HG03045 (cell line): Measurements from ENCODE around the gene CDK3.
"Not testable (repeated sequence)": the region's sequence is repeated elsewhere in the genome, so short reads cannot be mapped to it uniquely, and the experiment has no call there.

Source experiments
- ATAC-seq: cut with Tn5 transposase; IDR thresholded peaks from one replicate; pipeline ENCODE4 v1.9.1; 2021; ENCODE audit warnings: mild to moderate bottlenecking, moderate library complexity; ENCODE audit not compliant: unreplicated experiment

The CDK3 gene

DNA sequence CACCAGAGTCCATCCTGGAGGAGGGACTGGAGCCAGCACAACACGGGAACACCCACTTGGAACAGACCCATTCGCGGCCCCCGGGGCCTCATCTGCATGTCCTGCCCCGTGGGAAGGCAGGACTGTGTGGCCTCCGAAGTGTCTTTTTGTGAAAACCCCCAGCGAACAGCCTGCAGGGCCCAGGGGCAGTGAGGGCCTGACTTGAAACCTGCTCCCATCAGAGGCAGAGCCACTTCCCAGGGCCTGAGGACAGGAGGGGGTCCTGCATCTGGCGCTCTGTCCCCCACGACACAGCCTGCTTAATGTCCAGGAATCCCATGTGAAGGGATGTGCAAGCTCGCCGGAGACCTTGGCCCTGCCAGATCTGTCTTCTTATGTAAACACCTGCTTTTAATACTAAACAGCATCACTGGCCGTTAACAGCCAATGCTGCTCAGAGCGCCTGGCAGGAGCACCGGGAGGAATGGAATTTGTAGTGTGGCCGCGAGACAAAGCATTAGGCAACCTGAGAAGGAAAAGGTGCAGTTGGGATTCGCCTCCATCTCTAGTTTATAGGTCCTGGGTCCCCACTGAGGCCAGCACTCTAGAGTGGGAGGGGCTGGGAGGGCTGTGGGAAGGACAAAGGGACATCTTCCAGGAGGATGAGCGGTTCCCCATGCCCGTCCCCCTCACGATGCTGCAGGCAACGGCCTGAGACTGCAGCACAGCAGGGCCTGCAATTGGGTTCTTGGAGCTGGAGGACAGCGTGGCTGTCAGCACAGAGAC, 36.0 kb downstream of the CDK3 start:
- ATAC-seq, result no peak

DNA sequence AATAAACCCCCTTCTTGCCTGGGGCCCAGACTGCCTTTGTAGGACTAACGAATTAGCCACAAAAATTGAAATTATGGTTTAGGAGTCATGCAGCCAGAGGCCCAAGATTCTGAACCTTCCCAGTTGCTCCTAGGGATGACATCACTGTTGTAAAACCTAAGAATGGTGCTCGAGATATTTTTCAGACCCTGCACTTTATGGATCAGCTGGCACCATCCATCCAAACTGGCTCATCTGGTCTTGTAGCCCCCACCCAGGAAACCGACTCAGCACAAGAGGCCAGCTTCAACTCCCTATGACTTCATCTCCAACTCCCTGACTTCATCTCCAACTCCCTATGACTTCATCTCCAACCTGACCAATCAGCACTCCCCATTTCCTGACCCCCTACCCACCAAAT, 37.4 kb downstream of the CDK3 start:
- no peak for ATAC-seq

DNA sequence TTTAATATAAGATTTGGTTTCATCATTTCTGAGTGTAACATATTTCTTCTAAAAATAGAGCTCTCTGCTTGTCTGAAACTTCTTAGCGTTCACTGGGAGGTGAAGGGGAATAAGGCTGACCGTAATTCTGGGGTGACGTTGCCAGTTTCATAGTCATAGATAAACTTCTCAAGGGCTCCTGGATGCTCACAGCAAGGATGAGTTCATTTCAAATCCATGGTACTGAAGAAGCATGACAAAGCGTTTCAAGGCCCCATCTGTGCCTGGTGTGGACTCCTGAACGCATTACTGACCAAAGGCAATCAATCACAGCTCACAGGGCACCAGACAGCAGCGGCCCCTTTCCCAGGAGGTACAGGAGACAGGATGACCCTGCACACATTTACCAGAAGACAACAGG, 38.5 kb downstream of the CDK3 start:
- no peak for ATAC-seq

DNA sequence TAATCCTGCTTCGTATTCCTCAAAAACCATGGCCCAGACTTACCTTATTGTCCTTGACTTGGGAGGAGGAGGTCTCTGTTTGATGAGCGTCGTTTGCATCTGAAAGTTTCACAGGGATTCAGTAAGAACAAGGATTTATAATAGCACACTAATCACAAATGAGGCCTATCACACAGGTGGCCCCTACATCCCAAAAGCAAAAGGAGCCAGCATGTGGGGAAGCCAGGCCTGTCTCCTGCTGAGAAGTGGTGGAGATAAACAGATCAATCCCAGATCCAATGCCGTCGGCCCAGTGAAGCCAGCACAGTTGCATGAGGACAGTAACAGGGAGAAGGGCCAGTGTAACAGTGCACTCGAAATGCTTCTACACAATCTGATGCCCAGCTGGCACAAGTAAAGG, 39.7 kb downstream of the CDK3 start:
- no peak for ATAC-seq

DNA sequence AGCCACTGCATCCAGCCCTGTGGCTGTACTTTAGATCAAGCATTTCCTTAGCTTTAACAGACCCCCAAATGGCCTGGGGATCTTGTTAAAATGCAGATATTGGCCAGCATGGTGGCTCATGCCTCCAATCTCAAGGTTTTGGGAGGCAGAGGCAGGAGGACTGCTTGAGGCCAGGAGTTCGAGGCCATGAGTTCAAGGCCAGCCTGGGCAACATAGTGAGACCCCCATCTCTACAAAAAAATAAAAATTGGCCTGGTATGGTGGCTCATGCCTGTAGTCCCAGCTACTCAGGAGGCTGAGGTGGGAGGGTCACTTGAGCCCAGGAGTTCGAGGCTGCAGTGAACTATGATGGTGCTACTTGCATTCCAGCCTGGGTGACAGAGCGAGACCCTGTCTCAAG, 42.2 kb downstream of the CDK3 start:
- not testable (repeated sequence) for ATAC-seq

DNA sequence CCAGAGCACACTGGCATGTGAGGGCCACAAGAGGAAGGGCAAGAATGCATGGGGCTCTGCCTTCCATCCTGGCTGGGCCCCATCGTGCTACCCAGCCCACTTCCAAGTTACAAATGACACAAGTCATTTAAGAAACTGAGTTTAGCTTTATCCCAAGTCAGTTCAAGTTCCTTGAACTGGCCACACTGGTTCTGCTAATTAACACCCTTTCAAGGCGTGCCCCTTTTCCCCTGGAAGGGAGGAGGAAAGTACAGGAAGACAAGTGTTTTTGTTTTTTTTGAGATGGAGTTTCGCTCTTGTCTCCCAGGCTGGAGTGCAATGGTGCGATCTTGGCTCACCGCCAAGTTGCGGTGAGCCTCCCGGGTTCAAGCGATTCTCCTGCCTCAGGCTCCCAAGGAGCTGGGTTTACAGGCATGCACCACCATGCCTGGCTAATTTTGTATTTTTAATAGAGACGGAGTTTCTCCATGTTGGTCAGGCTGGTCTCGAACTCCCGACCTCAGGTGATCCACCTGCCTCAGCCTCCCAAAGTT, 43.9 kb downstream of the CDK3 start:
- ATAC-seq, result not testable (repeated sequence)

DNA sequence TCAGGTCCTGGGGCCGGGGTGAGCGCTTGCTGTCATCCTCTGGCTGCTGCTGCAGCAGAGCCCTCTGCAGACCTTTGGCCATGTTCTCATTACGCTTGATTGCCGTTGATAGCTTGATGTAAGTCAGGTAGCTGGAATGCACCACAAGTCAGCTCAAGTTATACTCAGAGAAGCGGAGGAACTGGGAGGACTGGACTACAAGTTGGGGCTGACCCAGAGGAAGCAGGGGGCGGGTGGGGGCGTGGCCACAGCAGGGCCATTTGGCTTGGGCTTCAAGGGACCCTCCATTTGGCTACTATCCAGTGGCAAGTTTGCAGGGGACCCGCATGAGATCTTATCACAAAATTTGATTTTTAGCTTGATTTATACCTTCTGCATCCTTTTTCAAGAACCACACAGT, 45.4 kb downstream of the CDK3 start:
- ATAC-seq, result no peak

DNA sequence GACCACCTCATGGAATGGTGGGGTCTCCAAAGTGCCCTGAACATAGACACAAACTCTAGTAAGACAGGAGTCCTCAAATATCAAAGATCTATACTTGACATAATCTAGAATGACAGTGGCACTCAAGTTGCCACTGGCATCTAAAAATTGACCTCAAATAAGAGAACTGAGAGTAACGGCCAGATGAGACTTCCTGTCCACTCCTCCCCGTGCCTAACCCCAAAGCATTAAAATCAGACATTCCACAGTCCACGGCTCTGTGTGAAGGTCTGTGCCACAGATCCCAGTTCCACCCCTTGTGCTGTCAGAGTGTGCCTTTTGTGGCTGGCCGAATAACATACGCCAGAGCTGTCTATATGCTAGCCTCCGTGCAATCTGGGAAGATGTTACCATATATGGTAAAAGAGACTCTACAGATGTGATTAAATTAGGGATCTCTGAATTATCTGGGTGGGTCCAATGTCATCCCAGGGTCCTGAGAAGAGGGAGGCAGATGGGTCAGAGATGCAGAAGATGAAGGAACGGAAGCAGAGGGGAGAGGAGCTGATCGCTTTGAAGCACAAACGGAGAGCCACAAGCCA, 47.5 kb downstream of the CDK3 start:
- no peak for ATAC-seq

DNA sequence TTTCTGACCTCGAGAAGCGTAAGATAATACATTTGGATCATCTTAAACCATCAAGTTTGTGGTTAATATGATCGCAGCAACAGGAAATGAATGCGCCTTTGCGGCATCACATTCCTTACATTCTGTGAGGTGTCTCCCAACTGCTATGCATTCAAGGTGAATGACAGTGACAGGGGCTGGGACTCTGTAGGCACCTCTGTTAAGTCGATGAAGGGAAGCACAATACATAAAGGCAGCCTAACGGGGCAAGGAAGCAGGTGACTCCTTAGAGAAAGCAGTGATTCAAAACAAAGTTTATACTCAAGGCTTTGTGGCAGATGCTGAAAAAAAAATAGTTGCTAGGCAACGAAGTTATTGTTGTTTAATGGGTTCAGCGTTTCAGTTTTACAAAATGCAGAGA, 48.1 kb downstream of the CDK3 start:
- ATAC-seq, result no peak

DNA sequence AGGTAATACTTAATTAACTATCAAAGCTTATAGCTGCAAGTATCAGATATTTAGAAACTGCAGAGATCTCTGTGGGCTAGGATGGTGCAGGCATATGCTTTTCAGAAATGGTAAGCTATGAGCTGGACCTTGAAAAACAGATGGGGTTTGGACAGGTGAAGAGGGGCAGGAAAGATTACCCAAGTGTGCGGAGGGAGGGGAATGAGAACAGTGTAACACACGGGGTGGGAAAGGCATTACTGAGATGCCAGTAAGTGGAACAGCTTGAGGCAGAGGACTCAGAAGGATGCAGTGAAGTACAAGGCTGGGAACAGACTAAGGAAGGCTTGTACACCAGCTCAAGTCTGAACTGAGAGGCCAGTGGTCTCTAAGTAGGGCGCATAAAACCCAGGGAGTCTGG, 48.6 kb downstream of the CDK3 start:
- no peak for ATAC-seq

DNA sequence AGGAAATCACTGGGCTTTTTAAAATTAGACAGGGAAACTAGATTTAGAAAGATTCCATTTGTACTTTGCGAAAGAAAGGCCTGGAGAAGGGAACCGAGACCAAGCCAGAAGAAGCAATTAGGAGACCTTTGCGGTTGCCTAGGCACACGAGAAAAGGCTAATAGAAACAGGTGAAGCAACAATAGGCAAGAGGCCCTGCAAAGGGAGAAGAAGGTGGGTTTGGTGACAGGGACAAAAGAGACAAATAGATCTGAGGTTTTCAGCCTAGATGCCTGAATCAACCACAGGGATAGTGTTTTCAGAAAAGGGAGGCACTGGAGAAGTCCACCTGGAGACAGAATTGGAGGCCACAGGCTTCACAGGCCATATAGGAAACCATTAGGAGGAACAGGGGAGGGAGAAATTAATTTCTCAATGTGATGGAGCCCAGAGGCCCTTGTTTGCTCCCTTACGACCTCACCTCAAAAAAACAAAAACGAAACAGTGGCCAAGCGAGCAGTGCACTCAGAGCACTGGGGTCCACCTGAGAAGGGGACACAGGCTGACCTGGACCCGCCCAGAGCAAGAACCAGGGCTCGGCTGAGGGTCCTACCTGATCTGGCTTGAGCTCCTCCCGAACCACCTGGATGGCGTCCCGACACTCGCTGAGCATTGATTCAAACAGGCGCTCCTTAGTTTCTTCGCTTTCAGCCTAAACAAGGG, 49.3 kb downstream of the CDK3 start:
- no peak for ATAC-seq

DNA sequence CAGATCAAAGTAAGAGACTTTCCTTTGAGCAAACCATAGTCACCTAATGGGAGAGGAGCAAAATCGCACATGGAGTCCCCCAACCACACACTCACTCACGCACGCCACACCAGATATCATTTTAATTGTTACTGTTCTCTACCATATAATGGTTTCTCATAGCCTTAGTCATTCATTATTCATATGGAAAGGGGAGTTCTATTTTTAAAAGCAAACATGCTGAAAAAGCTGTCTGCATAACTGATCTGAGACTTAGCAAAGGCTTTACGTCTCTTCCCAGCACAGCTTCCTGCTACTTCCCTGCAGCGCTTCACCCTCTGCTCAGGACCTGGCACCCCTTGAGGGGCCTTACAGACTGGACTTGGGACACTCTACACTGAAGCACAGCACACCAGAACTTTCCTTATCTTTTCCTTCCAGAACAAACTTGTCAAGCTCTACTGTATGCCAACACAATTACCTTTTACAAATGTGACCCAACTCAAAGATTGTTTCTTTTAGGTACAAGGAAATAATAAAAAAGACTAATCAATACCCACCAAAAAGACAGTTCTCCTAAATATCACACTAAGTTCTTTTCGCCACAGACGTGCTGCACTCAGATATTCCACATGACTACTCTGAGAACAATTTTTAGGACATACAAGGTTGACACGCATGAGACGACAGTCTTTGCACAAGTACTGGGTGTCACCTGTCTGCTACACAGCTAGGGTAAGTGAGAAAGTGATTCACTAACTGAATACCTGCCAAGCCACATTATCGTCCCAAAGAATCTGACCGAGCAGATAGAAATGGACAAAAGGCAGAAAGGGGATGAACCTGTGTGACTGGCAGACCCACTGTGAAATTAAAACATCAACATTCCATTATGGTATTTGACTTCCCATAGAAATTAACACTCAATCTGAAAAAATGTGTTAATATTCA, 50.1 kb downstream of the CDK3 start:
- no peak for ATAC-seq

DNA sequence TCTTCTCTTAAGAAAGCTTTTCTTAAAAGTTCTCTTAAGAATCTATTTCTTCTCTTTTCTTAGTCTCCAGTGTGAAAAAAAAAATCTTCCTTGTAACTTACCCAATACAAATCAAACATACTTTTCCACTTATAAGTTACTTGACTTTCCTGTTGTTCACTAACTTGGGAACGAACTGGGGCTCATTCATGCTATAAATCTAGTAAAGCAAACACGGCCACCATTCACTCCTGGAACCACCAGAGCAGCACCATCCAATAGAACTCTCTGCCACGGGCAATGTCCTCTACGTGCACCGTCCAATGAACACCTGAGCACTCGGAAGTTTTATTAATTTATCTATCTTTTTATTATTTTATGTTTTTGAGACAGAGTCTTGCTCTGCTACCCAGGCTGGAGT, 50.9 kb downstream of the CDK3 start:
- no peak for ATAC-seq

DNA sequence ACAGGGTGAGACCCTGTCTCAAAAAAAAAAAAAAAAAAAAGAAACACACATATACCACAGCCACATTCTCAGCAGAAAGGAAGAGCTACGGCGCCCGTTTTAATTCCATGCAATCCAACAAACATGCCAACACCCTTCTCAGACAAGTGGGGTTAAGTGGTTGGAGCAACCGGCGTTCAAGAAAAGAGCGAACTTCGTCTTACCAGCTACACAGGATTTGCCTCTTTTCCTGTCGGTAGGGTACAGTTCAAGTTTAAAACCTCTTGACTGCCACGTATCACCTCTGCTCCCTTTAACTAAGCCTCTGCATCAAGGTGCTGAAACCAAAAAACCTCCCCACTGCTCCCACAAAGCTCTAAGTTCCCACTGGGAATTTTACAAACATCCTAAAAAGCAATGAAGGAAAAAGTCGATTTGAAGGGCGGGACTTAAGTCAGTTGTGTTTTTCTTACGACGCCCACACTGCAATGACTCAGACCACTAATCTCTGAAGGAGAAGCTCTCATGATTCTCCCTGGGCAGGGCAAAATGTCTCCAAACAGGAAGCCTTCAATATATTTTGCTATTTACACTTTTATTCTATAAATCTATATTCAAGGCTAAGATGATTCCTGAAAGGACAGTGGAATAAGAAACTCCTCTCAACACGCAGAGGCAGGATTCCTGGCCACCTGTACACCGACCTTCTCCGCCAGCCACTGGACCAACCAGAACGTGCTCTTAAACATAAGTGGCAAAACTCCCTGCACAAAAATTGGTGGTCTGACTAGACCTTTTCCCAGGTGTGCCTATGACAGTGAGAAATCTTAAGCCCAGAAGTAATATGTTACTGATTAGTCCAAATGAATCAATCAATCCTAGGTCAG, 52.8 kb downstream of the CDK3 start:
- ATAC-seq, result no peak

DNA sequence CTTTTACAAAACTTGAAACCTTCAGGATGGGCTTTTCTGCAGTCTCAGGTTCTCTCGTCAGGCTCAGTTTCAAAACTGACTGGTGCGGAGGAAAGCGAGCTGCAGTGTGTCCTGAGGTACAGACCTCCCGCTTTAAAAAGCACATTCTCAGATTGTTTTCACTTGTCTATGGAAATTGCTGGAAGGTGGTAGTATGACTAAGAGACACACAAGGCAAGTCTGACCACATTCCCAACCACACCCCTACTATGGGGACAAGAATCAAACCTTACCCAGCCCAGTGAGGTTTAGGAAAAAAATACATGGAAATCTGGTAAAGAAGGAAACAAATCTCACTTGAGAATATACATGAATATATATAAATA, 53.4 kb downstream of the CDK3 start:
- ATAC-seq, result no peak
